ENCODE results near the gene PRICKLE2. TPM values are rescaled to one million over a fixed set of nuclear protein-coding genes. Genes with fewer than 3 reads are reported as not detected.
A peak's percentile ranks its signal among the peaks of the same experiment; 100 is the strongest.
"Not testable (repeated sequence)": the region's sequence is repeated elsewhere in the genome, so short reads cannot be mapped to it uniquely, and the experiment has no call there.

Gene PRICKLE2
- total RNA-seq, 1 experiment from 2014 or later: 12.0 TPM

- no peak for DNase-seq (ENCODE audit: low read depth)
Observed at GRCh38 chr3:64103131-64103530, 122.1 kb downstream of the PRICKLE2 start.

GRCh38 chr3:64102147-64102546 lies 123.1 kb downstream of the PRICKLE2 start:
- DNase-seq (ENCODE audit: low read depth): no peak

- no peak for DNase-seq (ENCODE audit: low read depth)
Observed at GRCh38 chr3:64099316-64099715, 126.0 kb downstream of the PRICKLE2 start.

- no peak for DNase-seq (ENCODE audit: low read depth)
Observed at GRCh38 chr3:64098670-64099069, 126.6 kb downstream of the PRICKLE2 start.

GRCh38 chr3:64097920-64098319 lies 127.3 kb downstream of the PRICKLE2 start:
- no peak for DNase-seq (ENCODE audit: low read depth)

GRCh38 chr3:64095802-64096201 lies 129.5 kb downstream of the PRICKLE2 start:
- no peak for DNase-seq (ENCODE audit: low read depth)

GRCh38 chr3:64094713-64095079 lies 130.6 kb downstream of the PRICKLE2 start:
- no peak for DNase-seq (ENCODE audit: low read depth)

DNA sequence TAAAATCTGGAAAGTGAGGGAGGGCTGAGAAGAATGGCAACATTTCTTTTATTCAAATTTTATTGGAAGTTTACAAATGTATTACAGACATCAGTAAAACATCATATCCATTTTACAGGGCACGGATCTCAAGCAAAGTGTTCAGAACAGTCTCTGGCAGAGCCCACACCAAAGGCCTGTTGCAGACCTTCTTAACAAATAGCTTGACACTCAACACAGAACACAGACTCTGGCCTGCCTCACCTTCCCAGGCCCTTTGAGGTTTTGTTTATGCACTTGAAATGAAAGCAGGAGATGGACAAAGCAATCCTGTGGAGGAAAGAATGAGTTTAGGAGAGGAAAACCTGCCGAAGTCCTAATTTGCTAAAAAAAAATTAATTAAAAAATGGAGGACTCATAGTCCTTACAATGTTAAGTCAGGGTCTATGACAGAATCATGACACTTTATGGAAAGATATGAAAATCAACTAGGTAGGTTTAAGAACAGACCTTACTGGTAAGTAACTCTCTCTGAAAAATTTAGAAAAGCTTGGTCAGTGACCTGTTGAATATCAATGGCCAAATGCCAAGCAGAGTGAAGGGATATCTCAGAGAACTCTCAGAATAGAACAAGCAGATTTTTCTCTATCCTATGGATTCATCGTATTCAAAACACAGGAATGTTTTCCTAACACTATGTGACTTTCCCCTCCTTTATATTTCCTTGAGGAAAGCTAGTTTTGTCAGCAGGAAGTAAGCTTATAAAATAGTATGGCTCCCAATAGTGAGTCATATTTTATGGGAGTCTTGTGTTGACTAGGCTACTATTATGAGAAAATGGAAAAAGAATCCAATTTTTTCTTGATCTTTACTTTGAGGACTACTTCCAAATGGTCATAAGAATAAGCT lies 131.2 kb downstream of the PRICKLE2 start:
- no peak for DNase-seq (ENCODE audit: low read depth)

DNA sequence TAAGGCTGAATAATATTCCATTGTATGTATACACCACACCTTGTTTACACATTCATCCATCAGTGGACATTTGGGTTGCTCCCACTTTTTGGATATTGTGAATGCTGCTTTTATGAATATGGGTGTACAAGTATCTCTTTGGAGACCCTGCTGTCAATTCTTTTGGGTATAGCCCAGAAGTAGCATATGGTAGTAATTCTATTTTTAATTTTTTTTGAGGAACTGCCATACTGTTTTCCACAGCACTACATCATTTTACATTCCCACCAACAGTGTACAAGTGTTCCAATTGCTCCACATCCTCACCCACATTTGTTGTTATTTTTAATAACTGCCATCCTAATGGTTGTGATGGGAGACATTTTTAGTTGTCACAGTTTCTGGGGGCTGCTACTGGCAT lies 132.1 kb downstream of the PRICKLE2 start:
- no peak for DNase-seq (ENCODE audit: low read depth)

DNA sequence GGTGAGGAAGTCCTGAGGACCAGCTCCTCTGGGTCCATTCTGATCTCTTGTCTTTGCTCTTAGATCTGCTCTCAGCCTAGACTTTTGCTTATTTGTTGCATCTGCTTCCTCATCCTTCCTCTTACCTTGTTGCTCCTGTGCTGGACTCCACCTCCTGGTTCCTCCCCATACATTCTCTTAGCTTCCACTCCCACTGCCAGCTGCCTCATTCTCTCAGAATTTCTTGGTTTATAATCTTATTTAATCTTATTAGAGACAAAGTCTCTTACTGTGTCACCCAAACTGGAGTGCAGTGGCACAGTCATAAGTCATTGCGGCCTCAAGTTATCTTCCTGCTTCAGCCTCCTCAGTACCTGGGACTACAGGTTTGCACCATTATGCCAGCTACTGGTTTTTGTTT lies 133.8 kb downstream of the PRICKLE2 start:
- DNase-seq (ENCODE audit: low read depth): no peak

DNA sequence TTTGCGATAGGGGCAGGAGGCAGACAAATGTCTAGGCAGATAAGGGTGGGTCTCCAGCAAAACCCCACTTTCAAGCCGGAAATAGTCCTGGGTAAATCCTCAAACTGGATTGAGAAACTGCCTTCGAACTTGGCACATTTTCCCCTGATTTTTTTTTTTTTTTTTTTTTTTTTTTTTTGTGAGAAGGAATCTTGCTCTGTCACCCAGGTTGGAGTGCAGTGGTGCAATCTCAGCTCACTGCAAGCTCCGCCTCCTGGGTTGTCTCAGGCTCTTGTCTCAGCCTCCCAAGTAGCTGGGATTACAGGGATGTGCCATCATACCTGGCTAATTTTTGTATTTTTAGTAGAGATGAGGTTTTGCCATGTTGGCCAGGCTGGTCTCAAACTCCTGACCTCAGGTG lies 135.9 kb downstream of the PRICKLE2 start:
- not testable (repeated sequence) for DNase-seq (ENCODE audit: low read depth)

DNA sequence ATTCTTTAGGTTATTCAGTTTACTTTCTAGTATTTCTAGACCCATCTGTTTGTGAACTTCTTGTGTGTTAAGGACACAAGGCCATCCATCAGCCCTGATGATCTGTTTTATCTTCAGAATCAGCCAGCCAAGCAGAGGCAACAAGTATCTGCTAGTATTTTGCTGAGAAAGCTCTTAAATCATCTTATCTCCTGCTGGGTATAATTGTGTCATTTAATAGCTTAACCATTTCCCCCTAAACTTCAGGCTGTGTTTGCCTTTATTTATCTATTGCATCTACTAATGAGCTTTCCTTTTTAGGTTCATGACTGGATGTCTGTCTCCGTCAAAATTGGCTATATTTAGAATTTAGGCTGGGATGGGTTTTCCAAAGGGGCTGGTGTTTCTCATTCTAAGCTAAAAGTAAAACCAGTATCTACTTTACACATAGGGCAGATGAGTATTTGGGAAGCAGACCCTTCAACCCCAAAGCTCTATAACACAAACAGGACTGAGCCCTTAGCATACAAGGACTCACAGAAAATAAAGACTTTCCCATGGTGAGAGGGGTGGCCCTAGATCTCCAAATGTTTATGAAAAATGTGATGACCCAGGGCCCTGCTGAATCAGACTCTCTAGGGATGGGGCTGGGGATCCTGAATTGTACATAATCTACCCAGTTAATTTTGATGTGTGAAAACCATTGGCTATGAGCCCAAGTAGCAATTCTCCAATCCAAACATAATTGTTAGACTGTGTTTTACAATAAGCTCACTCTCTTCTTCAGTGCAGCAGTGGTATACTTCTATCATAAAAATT lies 136.7 kb downstream of the PRICKLE2 start:
- no peak for DNase-seq (ENCODE audit: low read depth)

DNA sequence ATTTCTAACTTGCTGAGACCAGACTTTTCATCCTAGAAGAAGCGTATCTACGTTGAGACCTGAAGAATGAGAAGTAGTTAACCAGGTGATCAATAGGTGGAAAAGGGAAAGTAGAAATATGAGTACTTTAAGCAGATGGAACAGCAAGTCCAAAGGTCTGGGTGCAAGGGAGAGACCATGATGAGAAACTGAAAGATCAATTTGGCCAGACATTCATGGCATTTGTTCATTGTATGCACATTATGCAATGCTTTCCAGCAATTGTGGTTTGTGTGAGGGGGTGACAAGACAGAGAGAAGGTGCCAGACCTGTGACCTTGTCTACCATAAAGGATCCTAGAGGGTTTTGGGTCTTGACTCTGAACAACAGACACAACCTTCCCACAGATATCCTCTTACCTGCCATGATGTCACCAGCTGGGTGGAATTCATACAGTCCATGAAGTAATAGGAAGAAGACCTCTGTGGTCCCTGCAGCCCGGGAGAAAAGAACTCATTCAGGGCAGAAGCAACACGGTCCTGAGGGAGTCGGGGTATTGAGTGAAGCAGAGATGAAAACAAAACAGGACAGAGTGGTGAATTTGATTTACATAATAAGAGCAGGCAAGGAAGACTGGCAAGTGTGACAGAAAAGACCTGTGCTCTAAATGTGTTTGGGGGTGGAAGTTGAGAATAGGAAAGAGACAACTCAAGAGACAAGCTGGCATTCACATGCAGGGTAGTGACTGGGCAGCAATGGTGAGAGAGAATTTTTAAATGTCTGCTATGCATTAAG lies 138.6 kb downstream of the PRICKLE2 start:
- no peak for DNase-seq (ENCODE audit: low read depth)

GRCh38 chr3:64084640-64085039 lies 140.6 kb downstream of the PRICKLE2 start:
- DNase-seq (ENCODE audit: low read depth): peak; percentile 79

GRCh38 chr3:64083575-64083974 lies 141.7 kb downstream of the PRICKLE2 start:
- no peak for DNase-seq (ENCODE audit: low read depth)

DNA sequence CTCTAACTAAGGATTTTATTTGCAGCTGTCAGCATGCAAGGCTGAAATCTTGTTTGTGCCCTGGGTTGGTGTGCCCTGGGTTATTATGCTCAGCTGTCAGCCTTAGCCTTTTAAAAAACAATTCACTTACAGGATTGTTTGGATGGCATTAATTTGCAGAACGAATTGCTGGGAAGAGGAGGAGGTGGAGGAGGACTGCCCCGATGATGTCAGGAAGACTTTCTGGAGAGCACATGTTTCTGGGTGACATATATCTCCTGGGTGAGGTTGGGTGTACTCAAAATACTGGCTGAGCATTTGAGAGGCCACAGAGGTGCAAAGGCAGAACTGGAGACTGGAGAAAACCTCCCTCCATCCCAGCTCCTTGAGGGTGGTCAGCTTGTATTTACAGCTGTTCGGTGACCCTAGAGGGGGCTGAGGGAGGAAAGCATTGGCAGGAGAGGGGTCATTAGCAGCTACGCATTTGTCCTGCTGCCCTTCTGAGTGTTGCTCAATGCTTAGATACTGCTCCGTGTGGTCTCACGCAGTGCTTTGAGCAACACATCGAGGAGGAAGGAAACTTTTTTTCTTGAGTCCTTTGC lies 142.2 kb downstream of the PRICKLE2 start:
- DNase-seq (ENCODE audit: low read depth): peak; percentile 10

- DNase-seq (ENCODE audit: low read depth): no peak
Observed at GRCh38 chr3:64082411-64082810, 142.9 kb downstream of the PRICKLE2 start.

DNA sequence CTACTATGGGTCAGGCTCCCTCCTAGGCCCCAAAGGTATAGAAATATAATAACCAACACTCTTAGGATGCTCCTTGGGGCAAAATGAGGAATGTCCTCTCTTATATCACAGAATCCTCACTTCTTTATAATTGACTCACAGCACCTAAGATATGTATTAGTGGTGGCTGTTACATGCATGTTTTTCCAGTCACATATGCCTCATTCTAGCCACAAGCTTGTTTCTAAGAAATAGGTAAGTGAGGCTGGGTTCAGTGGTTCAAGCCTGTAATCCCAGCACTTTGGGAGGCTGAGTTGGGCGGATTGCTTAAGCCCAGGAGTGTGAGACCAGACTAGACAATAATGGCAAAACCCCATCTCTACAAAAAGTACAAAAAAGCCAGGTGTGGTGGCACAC lies 144.0 kb downstream of the PRICKLE2 start:
- DNase-seq (ENCODE audit: low read depth): no peak

- no peak for DNase-seq (ENCODE audit: low read depth)
Observed at GRCh38 chr3:64080616-64081234, 144.5 kb downstream of the PRICKLE2 start.

DNA sequence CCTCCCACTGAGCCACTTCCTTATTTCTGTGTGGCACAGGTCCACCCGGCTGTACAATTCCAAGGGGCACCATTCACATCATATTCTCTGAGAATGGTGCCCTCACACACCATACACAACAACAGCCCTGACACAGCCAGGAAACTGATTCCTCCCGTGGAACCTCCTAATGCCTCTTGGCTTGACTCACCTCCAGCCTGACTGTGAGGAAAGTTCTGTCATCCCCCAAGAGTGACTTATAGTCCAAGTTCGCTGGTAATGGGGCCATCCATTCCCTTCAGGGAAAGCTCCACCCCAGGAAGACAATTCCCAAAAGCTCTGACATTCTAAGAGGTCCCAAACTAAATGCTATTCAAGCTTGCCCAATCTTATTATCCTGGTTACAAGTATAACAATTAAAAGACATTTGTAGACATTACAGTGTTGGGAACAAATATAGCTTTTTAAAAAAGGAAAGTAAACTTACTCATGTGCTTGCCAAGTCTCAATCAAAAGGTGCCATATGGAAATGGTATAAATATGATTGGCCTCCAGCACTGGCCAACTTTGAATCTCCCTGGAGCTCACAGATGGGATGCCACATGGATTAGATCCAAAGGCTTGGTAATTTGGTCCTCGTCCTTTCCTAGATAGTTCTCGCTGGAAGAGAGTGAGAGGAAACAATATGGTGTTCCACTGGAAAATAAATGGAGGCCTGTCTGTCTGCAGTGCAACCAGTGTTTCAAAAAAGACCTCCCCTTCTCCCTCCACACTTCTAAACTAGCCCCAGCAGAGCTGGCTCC lies 145.7 kb downstream of the PRICKLE2 start:
- DNase-seq (ENCODE audit: low read depth): no peak

Measured in LHCN-M2 (cell line).